Measurements from ENCODE around the gene FLVCR2. TPM values are rescaled to one million over a fixed set of nuclear protein-coding genes. Genes with fewer than 3 reads are reported as not detected.

The FLVCR2 gene
- polyA plus RNA-seq, 1 donor from 2014 or later: not detected

DNA sequence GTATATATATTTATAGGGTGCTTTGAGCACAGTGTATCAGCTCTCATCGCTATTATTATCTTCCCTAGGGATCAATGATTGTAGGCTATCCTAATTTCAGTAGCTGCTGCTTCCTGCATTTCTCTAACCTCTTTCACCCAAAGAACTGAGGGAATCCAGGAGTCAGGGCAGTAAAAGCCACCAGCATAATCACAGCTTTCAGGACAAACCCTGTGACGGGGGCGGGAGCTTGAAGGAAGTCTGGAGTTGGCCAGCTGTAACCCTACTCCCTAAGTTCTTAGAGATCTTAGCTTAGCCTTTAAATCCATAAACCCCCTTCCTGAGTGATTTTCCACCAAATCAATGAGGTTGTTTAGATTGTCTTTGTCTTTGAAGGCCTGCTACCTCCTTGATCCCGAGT, 33.7 kb downstream of the FLVCR2 start:
- Histone ChIP-seq H3K9me2 (ENCODE audit: insufficient read depth, low read length) (no peaks in the 10 kb centered on the region), H3K27me3 (ENCODE audit: insufficient read depth, low read depth, low read length) (no peaks in the 10 kb centered on the region), H3K4me2 (ENCODE audit: low read length) (no peak overlapping the region), H4K20me1 (ENCODE audit: insufficient read depth) (no peaks in the 10 kb centered on the region), H3K27ac (ENCODE audit: low read length) (no peak overlapping the region), H3K9me3 (ENCODE audit: low read length) (no peaks in the 10 kb centered on the region), H3F3A (ENCODE audit: insufficient read depth, low read length, poor library complexity, severe bottlenecking) (no peaks in the 10 kb centered on the region), H3K36me3 (ENCODE audit: insufficient read depth, low read length) (no peaks in the 10 kb centered on the region), H3K4me3 (ENCODE audit: low read length) (no peak overlapping the region), H3K9ac (ENCODE audit: low read length) (no peak overlapping the region), H3K79me2 (replicated peaks; ENCODE audit: insufficient read depth, low read length) (no peaks in the 10 kb centered on the region), H2AFZ (ENCODE audit: low read depth, low read length) (no peak overlapping the region)
- TF ChIP-seq MXI1 (conservative IDR thresholded peaks at IDR 0.05; ENCODE audit: poor library complexity, severe bottlenecking): no peak
- TF ChIP-seq TAF1 (IDR thresholded peaks at IDR 0.05; ENCODE audit: low read depth): no peak
- no peak for TF ChIP-seq SMC3 (conservative IDR thresholded peaks at IDR 0.05; ENCODE audit: poor library complexity)
- TF ChIP-seq EP300 (conservative IDR thresholded peaks at IDR 0.05; ENCODE audit: poor library complexity, severe bottlenecking): no peak
- TF ChIP-seq RAD21 (conservative IDR thresholded peaks at IDR 0.05): no peak
- no peak for TF ChIP-seq POLR2AphosphoS5 (IDR thresholded peaks at IDR 0.05)
- TF ChIP-seq EZH2 (IDR thresholded peaks at IDR 0.05; ENCODE audit: borderline replicate concordance, insufficient read depth, low read length, poor library complexity, severe bottlenecking): no peak
- TF ChIP-seq CTCF (IDR thresholded peaks at IDR 0.05; ENCODE audit: poor library complexity, severe bottlenecking): no peak
- TF ChIP-seq, protein P1, sequence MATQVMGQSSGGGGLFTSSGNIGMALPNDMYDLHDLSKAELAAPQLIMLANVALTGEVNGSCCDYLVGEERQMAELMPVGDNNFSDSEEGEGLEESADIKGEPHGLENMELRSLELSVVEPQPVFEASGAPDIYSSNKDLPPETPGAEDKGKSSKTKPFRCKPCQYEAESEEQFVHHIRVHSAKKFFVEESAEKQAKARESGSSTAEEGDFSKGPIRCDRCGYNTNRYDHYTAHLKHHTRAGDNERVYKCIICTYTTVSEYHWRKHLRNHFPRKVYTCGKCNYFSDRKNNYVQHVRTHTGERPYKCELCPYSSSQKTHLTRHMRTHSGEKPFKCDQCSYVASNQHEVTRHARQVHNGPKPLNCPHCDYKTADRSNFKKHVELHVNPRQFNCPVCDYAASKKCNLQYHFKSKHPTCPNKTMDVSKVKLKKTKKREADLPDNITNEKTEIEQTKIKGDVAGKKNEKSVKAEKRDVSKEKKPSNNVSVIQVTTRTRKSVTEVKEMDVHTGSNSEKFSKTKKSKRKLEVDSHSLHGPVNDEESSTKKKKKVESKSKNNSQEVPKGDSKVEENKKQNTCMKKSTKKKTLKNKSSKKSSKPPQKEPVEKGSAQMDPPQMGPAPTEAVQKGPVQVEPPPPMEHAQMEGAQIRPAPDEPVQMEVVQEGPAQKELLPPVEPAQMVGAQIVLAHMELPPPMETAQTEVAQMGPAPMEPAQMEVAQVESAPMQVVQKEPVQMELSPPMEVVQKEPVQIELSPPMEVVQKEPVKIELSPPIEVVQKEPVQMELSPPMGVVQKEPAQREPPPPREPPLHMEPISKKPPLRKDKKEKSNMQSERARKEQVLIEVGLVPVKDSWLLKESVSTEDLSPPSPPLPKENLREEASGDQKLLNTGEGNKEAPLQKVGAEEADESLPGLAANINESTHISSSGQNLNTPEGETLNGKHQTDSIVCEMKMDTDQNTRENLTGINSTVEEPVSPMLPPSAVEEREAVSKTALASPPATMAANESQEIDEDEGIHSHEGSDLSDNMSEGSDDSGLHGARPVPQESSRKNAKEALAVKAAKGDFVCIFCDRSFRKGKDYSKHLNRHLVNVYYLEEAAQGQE (IDR thresholded peaks at IDR 0.05; ENCODE audit: borderline replicate concordance): no peak

GRCh38 chr14:75614179-75614578, 35.8 kb downstream of the FLVCR2 start:
- no peak overlapping the region for H2AFZ ChIP-seq (ENCODE audit: low read depth, low read length)
- H3K36me3 ChIP-seq (ENCODE audit: insufficient read depth, low read length): no peaks in the 10 kb centered on the region
- no peaks in the 10 kb centered on the region for H3F3A ChIP-seq (ENCODE audit: insufficient read depth, low read length, poor library complexity, severe bottlenecking)
- H3K27ac ChIP-seq (ENCODE audit: low read length): no peak overlapping the region
- no peak overlapping the region for H3K4me3 ChIP-seq (ENCODE audit: low read length)
- no peaks in the 10 kb centered on the region for H3K79me2 ChIP-seq (replicated peaks; ENCODE audit: insufficient read depth, low read length)
- no peak for TF ChIP-seq TAF1 (IDR thresholded peaks at IDR 0.05; ENCODE audit: low read depth)
- no peak for TF ChIP-seq MXI1 (conservative IDR thresholded peaks at IDR 0.05; ENCODE audit: poor library complexity, severe bottlenecking)
- no peak for TF ChIP-seq RAD21 (conservative IDR thresholded peaks at IDR 0.05)
- TF ChIP-seq, protein P1 (IDR thresholded peaks at IDR 0.05; ENCODE audit: borderline replicate concordance): no peak
- no peak for TF ChIP-seq EZH2 (IDR thresholded peaks at IDR 0.05; ENCODE audit: borderline replicate concordance, insufficient read depth, low read length, poor library complexity, severe bottlenecking)
- TF ChIP-seq CTCF (IDR thresholded peaks at IDR 0.05; ENCODE audit: poor library complexity, severe bottlenecking): no peak
- TF ChIP-seq POLR2AphosphoS5 (IDR thresholded peaks at IDR 0.05): no peak
- TF ChIP-seq EP300 (conservative IDR thresholded peaks at IDR 0.05; ENCODE audit: poor library complexity, severe bottlenecking): no peak
- TF ChIP-seq SMC3 (conservative IDR thresholded peaks at IDR 0.05; ENCODE audit: poor library complexity): no peak
- H3K9me3 ChIP-seq (ENCODE audit: low read length): no peaks in the 10 kb centered on the region
- H3K9me2 ChIP-seq (ENCODE audit: insufficient read depth, low read length): no peaks in the 10 kb centered on the region
- no peaks in the 10 kb centered on the region for H4K20me1 ChIP-seq (ENCODE audit: insufficient read depth)
- H3K9ac ChIP-seq (ENCODE audit: low read length): no peak overlapping the region
- H3K27me3 ChIP-seq (ENCODE audit: insufficient read depth, low read depth, low read length): no peaks in the 10 kb centered on the region
- H3K4me2 ChIP-seq (ENCODE audit: low read length): no peak overlapping the region

All from neural cell (in vitro differentiated cells).